Measurements from ENCODE around the gene ORMDL1. TPM values are rescaled to one million over a fixed set of nuclear protein-coding genes. Genes with fewer than 3 reads are reported as not detected.

The ORMDL1 gene
- total and polyA plus RNA-seq, 8 donors, result 55.3 to 121 (median 103) TPM

DNA sequence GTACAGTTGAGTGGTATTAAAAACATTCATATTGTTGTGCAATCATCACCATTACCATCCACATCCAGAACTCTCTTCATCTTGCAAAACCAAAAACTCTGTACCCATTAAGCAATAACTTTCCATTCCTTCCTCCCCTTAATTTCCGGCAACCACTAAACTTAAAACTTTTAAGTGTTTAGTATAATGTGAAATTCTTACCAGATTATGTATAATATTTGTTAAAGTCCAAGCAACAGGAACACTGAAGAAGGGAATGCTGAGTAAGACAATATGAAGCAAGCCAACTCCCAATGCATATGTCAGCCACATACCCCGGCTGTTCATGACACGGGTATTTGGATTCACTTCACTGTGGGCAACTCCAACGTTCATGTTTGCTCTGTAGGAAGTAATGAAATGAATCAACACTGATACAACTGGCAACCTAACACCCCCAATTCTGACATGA is 1.9 kb downstream of the ORMDL1 start:
- Histone ChIP-seq H3K4me3 (peak overlapping the region in 1 of 2 donors; percentile 79), H3K36me3 (peaks cover 0 to 42% of the 10 kb centered on the region in 2 donors), H3K9me3 (no peaks in the 10 kb centered on the region), H3K4me1 (peaks cover 7 to 49% of the 10 kb centered on the region in 2 donors), H3K27me3 (no peaks in the 10 kb centered on the region), H3K27ac (peak overlapping the region in 1 of 2 donors; percentile 97)
- intact Hi-C loops (cut with DNase I), result no loop called here
- ATAC-seq, result no peak
- DNase-seq, result no peak
- TF ChIP-seq, protein P1, sequence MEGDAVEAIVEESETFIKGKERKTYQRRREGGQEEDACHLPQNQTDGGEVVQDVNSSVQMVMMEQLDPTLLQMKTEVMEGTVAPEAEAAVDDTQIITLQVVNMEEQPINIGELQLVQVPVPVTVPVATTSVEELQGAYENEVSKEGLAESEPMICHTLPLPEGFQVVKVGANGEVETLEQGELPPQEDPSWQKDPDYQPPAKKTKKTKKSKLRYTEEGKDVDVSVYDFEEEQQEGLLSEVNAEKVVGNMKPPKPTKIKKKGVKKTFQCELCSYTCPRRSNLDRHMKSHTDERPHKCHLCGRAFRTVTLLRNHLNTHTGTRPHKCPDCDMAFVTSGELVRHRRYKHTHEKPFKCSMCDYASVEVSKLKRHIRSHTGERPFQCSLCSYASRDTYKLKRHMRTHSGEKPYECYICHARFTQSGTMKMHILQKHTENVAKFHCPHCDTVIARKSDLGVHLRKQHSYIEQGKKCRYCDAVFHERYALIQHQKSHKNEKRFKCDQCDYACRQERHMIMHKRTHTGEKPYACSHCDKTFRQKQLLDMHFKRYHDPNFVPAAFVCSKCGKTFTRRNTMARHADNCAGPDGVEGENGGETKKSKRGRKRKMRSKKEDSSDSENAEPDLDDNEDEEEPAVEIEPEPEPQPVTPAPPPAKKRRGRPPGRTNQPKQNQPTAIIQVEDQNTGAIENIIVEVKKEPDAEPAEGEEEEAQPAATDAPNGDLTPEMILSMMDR (IDR thresholded peaks at IDR 0.05), result no peak

DNA sequence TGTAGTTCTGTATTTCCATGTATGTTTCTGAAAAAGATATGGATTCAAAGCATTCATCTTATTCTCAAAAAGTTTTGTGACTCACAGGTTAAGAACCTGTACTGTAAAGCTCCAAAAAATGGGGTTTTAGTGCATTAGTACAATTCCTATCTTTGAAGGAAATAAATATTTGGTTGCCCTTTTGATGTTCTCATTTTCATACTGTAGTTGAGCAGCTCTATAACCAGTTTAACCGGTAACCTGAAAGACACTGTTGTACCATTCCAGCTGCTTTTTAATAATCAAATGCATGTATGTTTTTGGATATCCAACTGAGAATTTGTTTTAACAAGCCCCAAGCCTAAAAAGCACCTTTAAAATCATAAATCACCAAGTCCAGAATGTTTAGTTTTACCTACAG is 11.9 kb downstream of the ORMDL1 start:
- H3K4me1 ChIP-seq, result peaks cover 0 to 9% of the 10 kb centered on the region in 2 donors
- no peak overlapping the region for H3K27ac ChIP-seq
- TF ChIP-seq, protein P1 (IDR thresholded peaks at IDR 0.05), result no peak
- ATAC-seq, result peak; percentile 53
- H3K27me3 ChIP-seq, result no peaks in the 10 kb centered on the region
- H3K9me3 ChIP-seq, result no peaks in the 10 kb centered on the region
- no peak overlapping the region for H3K4me3 ChIP-seq
- intact Hi-C loops (cut with DNase I), result no loop called here
- H3K36me3 ChIP-seq, result peaks cover 3 to 93% of the 10 kb centered on the region in 2 donors
- DNase-seq, result no peak

DNA sequence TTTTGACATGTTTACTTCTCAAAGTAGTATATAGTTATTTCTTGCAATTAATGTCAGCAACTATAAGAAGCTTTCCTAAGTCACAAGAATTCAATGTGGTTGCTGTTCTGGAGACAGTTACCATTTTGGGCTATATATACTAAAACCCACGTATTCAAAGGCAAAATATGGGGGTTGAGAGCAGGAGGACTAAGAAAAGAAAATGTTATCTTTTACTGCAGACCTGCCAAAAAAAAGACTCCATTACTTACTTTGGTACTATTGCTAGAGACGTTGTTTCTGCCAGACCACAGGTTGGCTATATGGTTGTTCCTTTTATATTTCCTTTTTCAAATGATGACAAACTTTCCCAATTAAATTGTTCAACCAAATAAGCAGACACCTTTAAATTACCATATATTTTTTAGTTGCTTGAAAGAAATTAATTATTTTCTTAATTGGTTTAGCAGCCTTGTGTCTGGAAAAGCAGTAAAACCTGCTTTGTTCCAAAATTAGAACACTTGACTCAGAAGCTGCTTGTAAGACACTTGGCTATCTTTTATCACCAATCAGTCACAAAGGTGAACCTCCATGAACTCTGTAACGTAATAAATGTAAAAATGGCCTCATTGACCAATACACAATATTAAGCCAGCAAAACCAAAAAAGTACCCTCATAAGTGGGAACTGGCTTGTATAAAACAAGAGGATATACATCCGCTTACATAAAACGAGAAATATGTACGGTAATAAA is 13.4 kb downstream of the ORMDL1 start:
- ATAC-seq, result peak; percentile 64
- peaks cover 3 to 96% of the 10 kb centered on the region in 2 donors for H3K36me3 ChIP-seq

DNA sequence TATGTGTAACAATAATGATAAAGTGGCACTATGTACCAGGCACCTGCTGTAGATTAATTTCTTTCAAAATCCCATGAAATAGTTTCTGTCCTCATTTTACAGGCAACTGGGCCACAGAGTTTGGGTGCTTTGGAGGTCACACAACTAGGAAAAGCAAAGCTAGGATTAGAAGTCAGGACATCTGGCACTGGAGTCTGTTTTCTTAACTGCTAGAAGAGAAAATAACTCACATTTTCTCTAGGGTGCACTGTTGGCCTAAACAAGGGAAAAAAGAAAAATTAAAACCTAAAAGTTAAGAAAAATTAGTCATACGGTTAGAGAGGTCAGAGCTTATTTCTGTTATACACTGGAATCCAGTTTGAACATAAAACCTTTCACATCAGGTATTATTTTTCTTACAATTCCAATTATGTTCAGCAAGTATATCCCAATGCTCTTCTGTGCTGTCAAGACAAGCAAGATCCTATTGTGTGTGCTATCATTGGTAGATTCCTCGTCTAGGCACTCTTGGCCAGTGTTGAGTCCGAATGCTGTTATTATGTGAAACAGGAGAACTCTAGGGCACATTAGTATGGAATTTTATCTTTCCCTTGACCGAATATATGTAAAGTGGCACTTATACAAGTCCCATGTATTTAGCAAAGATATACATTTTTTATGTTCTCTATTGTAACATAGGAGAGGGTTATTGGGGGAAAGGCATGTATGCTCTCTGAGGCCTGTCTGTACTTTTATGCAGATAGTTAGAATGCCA is 20.1 kb downstream of the ORMDL1 start:
- TF ChIP-seq, protein P1 (IDR thresholded peaks at IDR 0.05), result no peak
- no peak overlapping the region for H3K27ac ChIP-seq
- intact Hi-C loops (cut with DNase I), result no loop called here
- peak overlapping the region in 1 of 2 donors; percentile 69 for H3K4me3 ChIP-seq
- H3K9me3 ChIP-seq, result no peaks in the 10 kb centered on the region
- DNase-seq, result no peak
- no peak for ATAC-seq
- H3K27me3 ChIP-seq, result no peaks in the 10 kb centered on the region
- H3K36me3 ChIP-seq, result peaks cover 0 to 31% of the 10 kb centered on the region in 2 donors
- H3K4me1 ChIP-seq, result peaks cover 0 to 9% of the 10 kb centered on the region in 2 donors

More for the DNA sequence above, 13.4 kb downstream of the ORMDL1 start:
- TF ChIP-seq, protein P1 (IDR thresholded peaks at IDR 0.05), result no peak
- no peaks in the 10 kb centered on the region for H3K27me3 ChIP-seq
- no peak overlapping the region for H3K27ac ChIP-seq
- intact Hi-C loops (cut with DNase I), result no loop called here
- H3K4me1 ChIP-seq, result peaks cover 0 to 9% of the 10 kb centered on the region in 2 donors
- DNase-seq, result no peak
- no peaks in the 10 kb centered on the region for H3K9me3 ChIP-seq
- H3K4me3 ChIP-seq, result no peak overlapping the region

Measured in left lung (tissue), 10 donors.